ENCODE data around the gene PABPN1.

DNA sequence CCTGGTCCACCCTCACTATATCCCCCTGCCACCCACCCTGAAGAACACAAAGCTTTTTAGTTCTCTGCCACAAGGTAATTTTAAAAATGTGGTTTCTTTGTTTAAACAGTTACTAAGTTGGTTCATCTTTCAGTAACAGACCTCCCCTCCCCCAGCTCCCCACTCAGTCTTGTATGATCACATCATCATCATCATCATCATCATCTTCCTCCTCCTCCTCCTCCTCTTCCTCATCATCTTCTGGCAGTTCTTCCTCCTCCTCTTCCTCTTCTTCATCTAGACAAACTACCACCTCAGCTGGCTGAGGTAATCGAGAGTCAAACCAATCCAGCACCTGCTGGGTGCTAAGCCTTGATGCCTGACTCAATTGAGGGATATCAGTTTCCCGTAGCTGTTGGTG lies 45.8 kb upstream of the PABPN1 start:
- TF ChIP-seq CTCF (conservative IDR thresholded peaks at IDR 0.05; ENCODE audit: low read depth, low read length) (no peak), EZH2 (IDR thresholded peaks at IDR 0.05; ENCODE audit: borderline replicate concordance, low read depth, low read length, poor library complexity, severe bottlenecking) (no peak)

All from A673 (cell line).